Common myeloid progenitor, CD34-positive (primary cell): ENCODE measurements around the gene VPS11.

Source experiments
- CTCF ChIA-PET: fragments of 350-600 bp; sonication (Branson Sonifier 250); formaldehyde crosslinking; loops from one replicate; lab custom pipeline; 2021; ENCODE audit warnings: antibody characterized with exemption; lab: Charles Lee
- POLR2A ChIA-PET: fragments of 350-600 bp; sonication (Branson Sonifier 250); formaldehyde crosslinking; loops from one replicate; lab custom pipeline; 2021; ENCODE audit warnings: antibody characterized with exemption; lab: Charles Lee
- DNase-seq, 3 donors: peaks; one replicate each; pipeline versions ENCODE4 v3.0.0 to v3.0.0-alpha.2; 2013
- H3K27ac ChIP-seq, 2 experiments: 1 replicate in 1 of 2; 2 replicates in 1 of 2; pipeline ENCODE4 v1.7.0; 2013; ENCODE audit warnings: inconsistent platforms in 2 of 2, low read length in 2 of 2, mild to moderate bottlenecking in 2 of 2, low read depth in 1 of 2, moderate library complexity in 1 of 2; ENCODE audit not compliant: severe bottlenecking in 2 of 2, insufficient read depth in 1 of 2, poor library complexity in 1 of 2
- H3K27me3 ChIP-seq, 5 experiments: replicated peaks in 2 of 5; 1 replicate in 3 of 5; 2 replicates in 2 of 5; pipeline versions ENCODE4 v1.6.1 to v1.7.0; 2013; ENCODE audit warnings: low read length in 4 of 5, mild to moderate bottlenecking in 2 of 5, moderate library complexity in 2 of 5, inconsistent platforms in 1 of 5; ENCODE audit not compliant: insufficient read depth in 5 of 5, control insufficient read depth in 4 of 5
- H3K36me3 ChIP-seq, 4 experiments: 1 replicate in 2 of 4; 2 replicates in 2 of 4; pipeline versions ENCODE4 v1.6.1 to v1.7.0; 2013; ENCODE audit warnings: low read length in 3 of 4, control low read depth in 1 of 4, mild to moderate bottlenecking in 1 of 4; ENCODE audit not compliant: control insufficient read depth in 4 of 4, insufficient read depth in 4 of 4
- H3K4me1 ChIP-seq, 4 experiments: 1 replicate in 3 of 4; 2 replicates in 1 of 4; pipeline versions ENCODE4 v1.6.1 to v1.7.1; 2013; ENCODE audit warnings: low read length in 3 of 4, mild to moderate bottlenecking in 3 of 4, control low read depth in 1 of 4, inconsistent platforms in 1 of 4, moderate library complexity in 1 of 4; ENCODE audit not compliant: control insufficient read depth in 4 of 4, insufficient read depth in 4 of 4; ENCODE audit errors: control extremely low read depth in 1 of 4
- H3K4me3 ChIP-seq, 7 experiments: 1 replicate in 4 of 7; 2 replicates in 3 of 7; pipeline versions ENCODE4 v1.5.1 to v1.7.0; 2013; ENCODE audit warnings: mild to moderate bottlenecking in 7 of 7, low read length in 6 of 7, moderate library complexity in 6 of 7, inconsistent platforms in 2 of 7, low read depth in 2 of 7, control low read depth in 1 of 7; ENCODE audit not compliant: insufficient read depth in 4 of 7, control insufficient read depth in 1 of 7; ENCODE audit errors: extremely low read depth in 1 of 7
- H3K9me3 ChIP-seq, 5 experiments: 1 replicate in 4 of 5; 2 replicates in 1 of 5; pipeline versions ENCODE4 v1.6.1 to v1.7.1; 2013; ENCODE audit warnings: low read length in 4 of 5, mild to moderate bottlenecking in 2 of 5, inconsistent platforms in 1 of 5, low read depth in 1 of 5, moderate library complexity in 1 of 5; ENCODE audit not compliant: control insufficient read depth in 4 of 5, insufficient read depth in 2 of 5; ENCODE audit errors: control extremely low read depth in 1 of 5
- WGBS: methylation state at CpG from one replicate; pipeline ENCODE4 v1.1.5; 2013; ENCODE audit not compliant: insufficient coverage; 5-methylcytosine and 5-hydroxymethylcytosine counted together

The VPS11 gene

DNA sequence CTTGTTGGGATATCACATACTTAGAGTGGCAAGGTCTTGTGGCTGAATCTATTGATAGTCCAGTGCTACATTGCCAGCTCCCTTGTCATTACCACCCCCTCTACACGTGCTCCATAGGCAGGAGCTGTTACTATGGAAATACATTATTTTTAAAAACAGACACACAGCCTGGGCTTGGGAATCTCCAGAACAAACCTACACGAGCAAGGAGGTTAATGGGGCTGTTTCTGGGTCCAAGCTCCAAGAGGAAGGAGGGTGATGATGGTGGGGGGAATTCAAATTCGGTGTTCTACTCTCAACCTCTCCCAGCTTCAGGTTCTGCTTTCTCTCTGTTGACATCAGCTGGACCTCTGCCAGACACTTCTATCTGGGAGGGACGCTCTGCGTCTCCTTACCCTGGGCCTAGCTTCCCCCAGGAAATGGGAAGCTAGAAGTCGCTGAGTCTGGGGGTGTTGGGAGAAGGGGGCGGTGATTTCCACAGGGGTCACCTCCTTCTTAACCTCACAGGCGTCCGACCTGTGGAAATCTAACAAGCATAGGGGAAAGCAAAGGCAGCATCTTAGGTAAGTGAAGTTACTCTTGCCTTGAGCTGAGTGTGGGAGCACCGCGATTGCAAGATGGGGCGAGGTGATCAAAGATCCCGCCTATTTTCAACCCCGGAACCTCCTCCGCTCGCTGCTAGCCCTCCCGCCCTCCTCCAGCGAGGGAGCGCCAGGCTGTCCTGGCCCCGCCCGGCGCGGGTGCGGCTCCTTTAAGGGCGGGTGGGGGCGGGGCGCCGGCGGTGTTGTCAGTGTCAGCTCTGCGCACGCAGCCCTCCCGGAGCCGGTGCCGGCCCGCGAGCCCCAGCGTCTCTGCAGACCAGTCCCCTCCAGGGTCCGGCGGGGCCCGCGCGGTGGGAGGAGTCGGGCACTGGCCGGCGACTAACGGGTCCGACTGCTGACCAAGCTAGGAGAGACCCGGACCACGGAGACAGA is 39.2 kb downstream of the VPS11 start, which contains the start of gene C2CD2L:
Gene C2CD2L, plus strand, starts transcription at position 781 of the 974 bp plus-strand sequence. CDS start 398 bp downstream, outside the sequence.
- POLR2A ChIA-PET: interaction anchor here (0.8 to 1.2 kb wide), 5 partner anchors 11 to 88 kb away, joined by 3 to 5 read pairs (median 4); partner anchors contain the start of genes RPS25, TRAPPC4 and VPS11
- under 1% methylated on average over 33 of the region's 49 CpGs for WGBS

GRCh38 chr11:119107538-119108145 is 40.0 kb downstream of the VPS11 start:
- Histone ChIP-seq H3K27ac (peak overlapping the region in 1 of 2 experiments; percentile 47), H3K36me3 (peaks cover 0 to 28% (median 17%) of the 10 kb centered on the region in 4 experiments), H3K4me3 (peak overlapping the region; percentile 70 to 90 (median 79)), H3K27me3 (no peaks in the 10 kb centered on the region), H3K9me3 (no peaks in the 10 kb centered on the region), H3K4me1 (peaks cover 13 to 38% (median 29%) of the 10 kb centered on the region in 4 experiments)
- ChIA-PET CTCF (interaction anchor here (1.5 to 6.1 kb wide), 3 partner anchors 13 to 97 kb away, joined by 3 to 45 read pairs (median 12); partner anchors contain the start of gene HINFP), POLR2A (interaction anchor here (0.8 kb wide), 1 partner anchor 11 kb away, joined by 3 read pairs; no protein-coding TSS in a partner anchor)
- peak in 1 of 3 donors; percentile 17 for DNase-seq
- WGBS: 0% methylated on average over 52 of the region's 65 CpGs

More for the DNA sequence above, 39.2 kb downstream of the VPS11 start, which contains the start of gene C2CD2L:
- Histone ChIP-seq H3K27ac (peak within 1 kb of the TSS in 1 of 2 experiments; percentile 71), H3K27me3 (no peaks in the 10 kb centered on the region), H3K36me3 (peaks cover 0 to 20% (median 11%) of the 10 kb centered on the region in 4 experiments), H3K4me1 (peaks cover 13 to 42% (median 32%) of the 10 kb centered on the region in 4 experiments), H3K9me3 (no peaks in the 10 kb centered on the region), H3K4me3 (peak within 1 kb of the TSS; percentile 70 to 90 (median 79))
- CTCF ChIA-PET: interaction anchor here (0.6 to 6.1 kb wide), 8 partner anchors 9 to 97 kb away, joined by 3 to 45 read pairs (median 3); partner anchors contain the start of gene HINFP
- peak; percentile 85 to 89 (median 85) for DNase-seq

DNA sequence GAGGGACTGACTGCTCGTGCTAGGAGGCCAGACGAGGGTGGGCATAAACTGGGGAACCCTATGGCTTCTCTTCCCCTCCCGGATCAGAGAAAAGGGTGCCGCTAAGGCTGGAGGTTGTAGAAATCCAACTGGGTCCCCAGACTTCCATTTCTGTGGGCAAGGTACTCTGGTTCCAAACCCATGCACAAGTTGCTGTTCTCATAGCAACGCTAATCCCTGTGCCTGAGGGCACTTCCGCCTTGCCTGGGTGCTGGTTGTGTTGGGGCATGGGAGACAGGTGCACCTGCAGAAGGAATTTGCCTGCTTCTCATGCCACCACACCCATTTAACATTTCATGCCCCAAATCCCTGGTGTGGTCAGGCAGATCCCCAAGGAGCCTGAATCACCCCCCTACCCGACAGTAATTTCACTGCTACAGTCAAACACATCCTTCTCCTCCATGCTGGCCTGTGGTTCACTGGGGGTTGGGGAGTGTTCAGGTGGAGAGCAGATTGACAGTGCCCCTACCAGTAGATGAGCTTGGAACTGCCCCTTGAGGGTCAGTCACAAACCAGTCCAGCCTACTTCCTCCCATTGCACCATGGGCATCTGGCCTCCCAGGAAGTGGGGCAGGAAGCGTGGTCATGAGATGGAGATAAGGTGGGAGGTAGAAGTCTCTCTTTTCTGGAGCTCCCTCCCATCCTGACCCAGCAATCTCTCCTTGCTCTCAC is 40.7 kb downstream of the VPS11 start:
- no peaks in the 10 kb centered on the region for H3K9me3 ChIP-seq
- no peaks in the 10 kb centered on the region for H3K27me3 ChIP-seq
- WGBS: 7% methylated on average over 4 of the region's 8 CpGs
- DNase-seq: peak in 1 of 3 donors; percentile 32
- H3K4me1 ChIP-seq: peaks cover 13 to 32% (median 24%) of the 10 kb centered on the region in 4 experiments
- ChIA-PET CTCF (interaction anchor here (0.9 to 6.1 kb wide), 5 partner anchors 10 to 215 kb away, joined by 3 to 45 read pairs (median 3); partner anchors contain the start of gene HINFP), POLR2A (no interaction called here)
- peak overlapping the region in 1 of 2 experiments; percentile 47 for H3K27ac ChIP-seq
- H3K36me3 ChIP-seq: peaks cover 0 to 33% (median 21%) of the 10 kb centered on the region in 4 experiments
- H3K4me3 ChIP-seq: peak overlapping the region; percentile 70 to 90 (median 79)

- Histone ChIP-seq H3K36me3 (peaks cover 0 to 39% (median 25%) of the 10 kb centered on the region in 4 experiments), H3K9me3 (no peaks in the 10 kb centered on the region), H3K27me3 (no peaks in the 10 kb centered on the region), H3K27ac (peak overlapping the region in 1 of 2 experiments; percentile 47), H3K4me1 (peaks cover 13 to 32% (median 24%) of the 10 kb centered on the region in 4 experiments), H3K4me3 (peak overlapping the region in 4 of 7 experiments; percentile 71 to 90 (median 80))
- no peak for DNase-seq
- POLR2A ChIA-PET: no interaction called here
- WGBS: 100% methylated on average over 1 of the region's 2 CpGs
- CTCF ChIA-PET: interaction anchor here (0.9 to 6.1 kb wide), 5 partner anchors 10 to 214 kb away, joined by 3 to 45 read pairs (median 3); partner anchors contain the start of gene HINFP
Observed at GRCh38 chr11:119108857-119109221, 41.2 kb downstream of the VPS11 start.

DNA sequence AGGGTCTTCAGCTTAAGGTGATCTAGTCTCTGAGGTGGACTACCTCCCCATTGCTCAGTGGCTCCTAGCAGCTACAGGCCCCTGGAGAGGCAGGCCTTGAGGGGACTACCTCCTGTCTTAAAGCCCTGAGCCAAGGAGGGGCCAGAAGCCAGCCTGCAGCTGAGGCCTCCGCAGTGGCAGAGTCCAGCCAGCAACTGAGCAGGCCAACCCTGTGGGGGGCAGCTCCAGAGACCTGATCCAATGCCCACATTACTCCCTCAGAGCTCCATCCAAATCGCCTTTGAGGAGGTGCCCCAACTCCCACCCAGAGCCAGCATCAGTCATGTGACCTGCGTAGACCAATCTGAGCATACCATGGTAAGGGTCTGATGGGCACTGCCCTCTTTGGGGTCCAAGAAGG is 42.2 kb downstream of the VPS11 start:
- POLR2A ChIA-PET: no interaction called here
- H3K4me3 ChIP-seq: no peak overlapping the region
- H3K4me1 ChIP-seq: peaks cover 13 to 32% (median 24%) of the 10 kb centered on the region in 4 experiments
- CTCF ChIA-PET: interaction anchor here (0.9 to 6.1 kb wide), 4 partner anchors 11 to 213 kb away, joined by 3 to 45 read pairs (median 12); partner anchors contain the start of gene HINFP
- peaks cover 0 to 48% (median 29%) of the 10 kb centered on the region in 4 experiments for H3K36me3 ChIP-seq
- WGBS: 94% methylated on average over 3 of the region's 3 CpGs
- DNase-seq: no peak
- H3K9me3 ChIP-seq: no peaks in the 10 kb centered on the region
- no peak overlapping the region for H3K27ac ChIP-seq
- H3K27me3 ChIP-seq: no peaks in the 10 kb centered on the region

GRCh38 chr11:119110439-119110838 is 42.8 kb downstream of the VPS11 start:
- peaks cover 0 to 50% (median 29%) of the 10 kb centered on the region in 4 experiments for H3K36me3 ChIP-seq
- CTCF ChIA-PET: interaction anchor here (4.8 to 6.1 kb wide), 2 partner anchors 10 to 12 kb away, joined by 20 to 45 read pairs; partner anchors contain the start of gene HINFP

More at GRCh38 chr11:119110439-119110838, 42.8 kb downstream of the VPS11 start:
- H3K9me3 ChIP-seq: no peaks in the 10 kb centered on the region
- peaks cover 16 to 35% (median 29%) of the 10 kb centered on the region in 4 experiments for H3K4me1 ChIP-seq
- H3K27me3 ChIP-seq: no peaks in the 10 kb centered on the region
- WGBS: 97% methylated on average over 7 of the region's 10 CpGs
- DNase-seq: no peak
- H3K27ac ChIP-seq: no peak overlapping the region
- POLR2A ChIA-PET: no interaction called here
- H3K4me3 ChIP-seq: no peak overlapping the region
